Spleen (tissue), 7 donors: ENCODE results near the gene GUCD1.

Source experiments
- CTCF ChIP-seq, 11 experiments: fragments of 200-600 bp in 7 of 11; fragments of 450-650 bp in 4 of 11; sonication (generic) in 4 of 11; IDR thresholded peaks in 8 of 11; conservative IDR thresholded peaks in 3 of 11; 1 replicate in 7 of 11; 2 replicates in 4 of 11; pipeline versions ENCODE4 v1.4.0 to v1.8.0; 2016 to 2021; ENCODE audit warnings: antibody characterized with exemption in 11 of 11, inconsistent platforms in 4 of 11, mild to moderate bottlenecking in 1 of 11
- POLR2AphosphoS5 ChIP-seq, 3 donors: sonication (generic); formaldehyde crosslinking; IDR thresholded peaks; one replicate each; pipeline ENCODE4 v1.5.1; 2017; ENCODE audit warnings: antibody characterized with exemption in 3 of 3
- donor health status: DM: no; HTN: no; CAD: no; lungs with moderate emphysema.
- donor health status: DM: no; HTN: no; CAD: no.
- donor health status: DM: no; HTN: no; CAD: no.

DNA sequence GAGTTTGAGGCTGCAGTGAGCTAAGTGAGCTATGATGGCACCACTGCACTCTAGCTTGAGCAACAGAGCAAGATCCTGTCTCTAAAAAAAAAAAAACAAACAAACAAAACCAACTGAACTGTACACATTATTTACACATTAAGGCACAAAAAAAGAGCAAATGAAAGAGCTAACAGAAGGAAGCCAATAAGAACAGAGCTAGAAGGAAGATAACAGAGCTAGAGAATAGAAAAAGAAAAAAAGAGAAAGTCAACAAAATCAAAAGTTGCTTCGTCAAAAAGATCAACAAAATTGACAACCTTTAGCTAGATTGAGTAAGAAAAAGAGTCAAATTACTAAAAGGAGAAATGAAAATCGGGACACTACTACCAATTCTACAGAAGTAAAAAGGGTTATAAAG is 25.0 kb downstream of the GUCD1 start:
- TF ChIP-seq CTCF (IDR thresholded peaks at IDR 0.05 in 8 of 11, conservative IDR thresholded peaks at IDR 0.05 in 3 of 11): no peak
- no peak for TF ChIP-seq POLR2AphosphoS5 (IDR thresholded peaks at IDR 0.05)
